ENCODE data around the gene NANS.

NANS gene

DNA sequence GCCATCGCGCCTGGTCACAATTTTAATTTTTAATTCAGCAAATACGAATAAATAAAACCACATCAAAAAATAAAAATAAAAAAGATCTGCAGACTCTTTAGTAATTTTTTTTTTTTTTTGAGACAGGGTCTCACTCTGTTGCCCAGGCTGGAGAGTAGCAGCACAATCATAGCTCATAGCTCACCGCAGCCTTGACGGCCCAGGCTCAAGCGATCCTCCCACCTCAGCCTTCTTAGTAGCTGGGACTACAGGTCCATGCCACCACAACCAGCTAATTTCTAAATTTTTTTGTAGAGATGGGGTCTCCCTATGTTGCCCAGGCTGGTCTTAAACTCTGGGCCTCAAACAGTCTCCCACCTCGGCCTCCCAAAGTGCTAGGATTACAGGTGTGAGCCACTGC, 14.2 kb downstream of the NANS start:
- H3K4ac ChIP-seq (ENCODE audit: low read length): no peak overlapping the region
- H3K36me3 ChIP-seq (replicated peaks in 1 of 2; ENCODE audit: control insufficient read depth in 2 of 2, insufficient read depth in 2 of 2, low read length in 2 of 2): peaks cover 3 to 4% of the 10 kb centered on the region in 2 donors
- H2BK5ac ChIP-seq (ENCODE audit: low read length): no peak overlapping the region
- H3K27me3 ChIP-seq (ENCODE audit: control insufficient read depth in 3 of 3, insufficient read depth in 3 of 3, low read depth in 1 of 3, low read length in 3 of 3): no peaks in the 10 kb centered on the region
- no peak overlapping the region for H3K23ac ChIP-seq (ENCODE audit: low read depth, low read length, poor library complexity)
- DNase-seq (ENCODE audit: low spot score): no peak
- no peak overlapping the region for H2BK120ac ChIP-seq (ENCODE audit: low read depth, low read length)
- H3K4me2 ChIP-seq (ENCODE audit: insufficient read depth, low read length, poor library complexity, severe bottlenecking): no peak overlapping the region
- H3K4me1 ChIP-seq (ENCODE audit: control insufficient read depth in 2 of 2, insufficient read depth in 1 of 2, low read depth in 1 of 2, low read length in 2 of 2): peaks cover 0 to 1% of the 10 kb centered on the region in 2 donors
- H3K4me3 ChIP-seq (ENCODE audit: low read length in 2 of 2): no peak overlapping the region
- H3K27ac ChIP-seq (replicated peaks; ENCODE audit: low read length): no peak overlapping the region
- H2AK5ac ChIP-seq (ENCODE audit: low read depth, low read length): no peak overlapping the region
- no peak overlapping the region for H2AFZ ChIP-seq (ENCODE audit: low read length)
- no peak overlapping the region for H4K91ac ChIP-seq (ENCODE audit: low read depth, low read length, poor library complexity)
- no peak overlapping the region for H3K14ac ChIP-seq (ENCODE audit: low read length)
- no peaks in the 10 kb centered on the region for H3K9me3 ChIP-seq (replicated peaks in 1 of 2; ENCODE audit: control insufficient read depth in 2 of 2, insufficient read depth in 1 of 2, low read depth in 1 of 2, low read length in 2 of 2)
- no peak overlapping the region for H3K18ac ChIP-seq (ENCODE audit: low read length)
- H4K8ac ChIP-seq (ENCODE audit: low read depth, low read length): no peak overlapping the region
- no peak overlapping the region for H3K9ac ChIP-seq (ENCODE audit: low read depth, low read length, poor library complexity)
- H2BK12ac ChIP-seq (ENCODE audit: low read length): no peak overlapping the region
- H2BK15ac ChIP-seq (ENCODE audit: low read length): no peak overlapping the region
- peaks cover 1% of the 10 kb centered on the region for H3K79me1 ChIP-seq (ENCODE audit: low read depth, low read length)
- WGBS, 2 donors (ENCODE audit: extremely low coverage in 2 of 2, insufficient read length in 2 of 2, insufficient replicate concordance in 1 of 2): 100% methylated on average over 1 of the region's 7 CpGs; no CpG with 5 or more reads in 1 of the 2 donors

DNA sequence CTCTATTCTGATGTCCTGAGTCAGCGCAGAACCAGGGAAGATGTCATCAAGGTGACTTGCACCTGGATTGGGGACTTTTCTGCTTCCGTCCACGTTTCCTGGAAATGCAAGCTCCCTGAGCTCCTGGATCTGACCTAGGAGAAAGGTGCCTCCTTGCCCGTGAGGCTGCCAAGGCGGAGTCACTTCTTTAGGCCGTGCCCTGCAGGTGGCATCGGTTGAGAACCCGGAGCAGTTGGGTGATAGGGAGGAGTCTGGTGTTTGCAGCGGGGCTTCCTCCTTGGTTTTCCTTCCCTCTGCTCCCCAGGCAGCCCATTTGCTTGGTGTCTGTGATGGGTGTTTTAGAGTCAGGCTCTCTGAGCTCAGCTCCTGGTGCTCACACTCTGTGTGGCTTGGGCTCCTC, 15.2 kb downstream of the NANS start:
- peaks cover 0 to 1% of the 10 kb centered on the region in 2 donors for H3K4me1 ChIP-seq (ENCODE audit: control insufficient read depth in 2 of 2, insufficient read depth in 1 of 2, low read depth in 1 of 2, low read length in 2 of 2)
- no peak overlapping the region for H3K9ac ChIP-seq (ENCODE audit: low read depth, low read length, poor library complexity)
- H2BK12ac ChIP-seq (ENCODE audit: low read length): no peak overlapping the region
- no peak overlapping the region for H3K18ac ChIP-seq (ENCODE audit: low read length)
- H3K79me1 ChIP-seq (ENCODE audit: low read depth, low read length): peaks cover 1% of the 10 kb centered on the region
- no peaks in the 10 kb centered on the region for H3K9me3 ChIP-seq (replicated peaks in 1 of 2; ENCODE audit: control insufficient read depth in 2 of 2, insufficient read depth in 1 of 2, low read depth in 1 of 2, low read length in 2 of 2)
- no peak overlapping the region for H3K4ac ChIP-seq (ENCODE audit: low read length)
- H3K36me3 ChIP-seq (replicated peaks in 1 of 2; ENCODE audit: control insufficient read depth in 2 of 2, insufficient read depth in 2 of 2, low read length in 2 of 2): no peaks in the 10 kb centered on the region
- no peak overlapping the region for H4K91ac ChIP-seq (ENCODE audit: low read depth, low read length, poor library complexity)
- no CpG with 5 or more reads among the region's 9 CpGs for WGBS, 2 donors (ENCODE audit: extremely low coverage in 2 of 2, insufficient read length in 2 of 2, insufficient replicate concordance in 1 of 2)
- no peak overlapping the region for H3K4me2 ChIP-seq (ENCODE audit: insufficient read depth, low read length, poor library complexity, severe bottlenecking)
- H2AK5ac ChIP-seq (ENCODE audit: low read depth, low read length): peak overlapping the region; percentile 5
- H4K8ac ChIP-seq (ENCODE audit: low read depth, low read length): no peak overlapping the region
- H3K23ac ChIP-seq (ENCODE audit: low read depth, low read length, poor library complexity): no peak overlapping the region
- H3K27ac ChIP-seq (replicated peaks; ENCODE audit: low read length): no peak overlapping the region
- no peak for DNase-seq (ENCODE audit: low spot score)
- no peak overlapping the region for H2AFZ ChIP-seq (ENCODE audit: low read length)
- H3K27me3 ChIP-seq (ENCODE audit: control insufficient read depth in 3 of 3, insufficient read depth in 3 of 3, low read depth in 1 of 3, low read length in 3 of 3): no peaks in the 10 kb centered on the region
- H3K4me3 ChIP-seq (ENCODE audit: low read length in 2 of 2): no peak overlapping the region
- H3K14ac ChIP-seq (ENCODE audit: low read length): no peak overlapping the region
- no peak overlapping the region for H2BK15ac ChIP-seq (ENCODE audit: low read length)
- no peak overlapping the region for H2BK5ac ChIP-seq (ENCODE audit: low read length)
- no peak overlapping the region for H2BK120ac ChIP-seq (ENCODE audit: low read depth, low read length)

- WGBS, 2 donors (ENCODE audit: extremely low coverage in 2 of 2, insufficient read length in 2 of 2, insufficient replicate concordance in 1 of 2): no CpG with 5 or more reads among the region's 13 CpGs
These were observed 17.8 kb downstream of the NANS start for GRCh38 chr9:98074115-98074990.

GRCh38 chr9:98075332-98075805, 18.8 kb downstream of the NANS start:
- H3K4me3 ChIP-seq (ENCODE audit: low read length in 2 of 2): no peak overlapping the region
- H3K4ac ChIP-seq (ENCODE audit: low read length): no peak overlapping the region
- no peak overlapping the region for H2BK12ac ChIP-seq (ENCODE audit: low read length)
- H2AK5ac ChIP-seq (ENCODE audit: low read depth, low read length): no peak overlapping the region
- H4K91ac ChIP-seq (ENCODE audit: low read depth, low read length, poor library complexity): no peak overlapping the region
- H3K9ac ChIP-seq (ENCODE audit: low read depth, low read length, poor library complexity): no peak overlapping the region
- H2BK15ac ChIP-seq (ENCODE audit: low read length): no peak overlapping the region
- no peaks in the 10 kb centered on the region for H3K27me3 ChIP-seq (ENCODE audit: control insufficient read depth in 3 of 3, insufficient read depth in 3 of 3, low read depth in 1 of 3, low read length in 3 of 3)
- 75% methylated on average over 1 of the region's 6 CpGs; no CpG with 5 or more reads in 1 of the 2 donors for WGBS, 2 donors (ENCODE audit: extremely low coverage in 2 of 2, insufficient read length in 2 of 2, insufficient replicate concordance in 1 of 2)
- no peak overlapping the region for H3K14ac ChIP-seq (ENCODE audit: low read length)
- no peak overlapping the region for H3K27ac ChIP-seq (replicated peaks; ENCODE audit: low read length)
- no peak overlapping the region for H4K8ac ChIP-seq (ENCODE audit: low read depth, low read length)
- peaks cover 0 to 10% of the 10 kb centered on the region in 2 donors for H3K36me3 ChIP-seq (replicated peaks in 1 of 2; ENCODE audit: control insufficient read depth in 2 of 2, insufficient read depth in 2 of 2, low read length in 2 of 2)
- no peak overlapping the region for H3K18ac ChIP-seq (ENCODE audit: low read length)
- peaks cover 0 to 1% of the 10 kb centered on the region in 2 donors for H3K4me1 ChIP-seq (ENCODE audit: control insufficient read depth in 2 of 2, insufficient read depth in 1 of 2, low read depth in 1 of 2, low read length in 2 of 2)
- H3K4me2 ChIP-seq (ENCODE audit: insufficient read depth, low read length, poor library complexity, severe bottlenecking): no peak overlapping the region
- no peak overlapping the region for H3K23ac ChIP-seq (ENCODE audit: low read depth, low read length, poor library complexity)
- no peaks in the 10 kb centered on the region for H3K9me3 ChIP-seq (replicated peaks in 1 of 2; ENCODE audit: control insufficient read depth in 2 of 2, insufficient read depth in 1 of 2, low read depth in 1 of 2, low read length in 2 of 2)
- no peak overlapping the region for H2AFZ ChIP-seq (ENCODE audit: low read length)
- no peak overlapping the region for H2BK5ac ChIP-seq (ENCODE audit: low read length)
- H3K79me1 ChIP-seq (ENCODE audit: low read depth, low read length): no peaks in the 10 kb centered on the region
- H2BK120ac ChIP-seq (ENCODE audit: low read depth, low read length): no peak overlapping the region
- DNase-seq (ENCODE audit: low spot score): no peak

More at GRCh38 chr9:98074115-98074990, 17.8 kb downstream of the NANS start:
- no peak overlapping the region for H2BK12ac ChIP-seq (ENCODE audit: low read length)
- H4K91ac ChIP-seq (ENCODE audit: low read depth, low read length, poor library complexity): no peak overlapping the region
- H2AFZ ChIP-seq (ENCODE audit: low read length): peak overlapping the region; percentile 89
- H3K4ac ChIP-seq (ENCODE audit: low read length): no peak overlapping the region
- H3K14ac ChIP-seq (ENCODE audit: low read length): no peak overlapping the region
- no peak overlapping the region for H3K4me3 ChIP-seq (ENCODE audit: low read length in 2 of 2)
- H3K27me3 ChIP-seq (ENCODE audit: control insufficient read depth in 3 of 3, insufficient read depth in 3 of 3, low read depth in 1 of 3, low read length in 3 of 3): no peaks in the 10 kb centered on the region
- H3K79me1 ChIP-seq (ENCODE audit: low read depth, low read length): peaks cover 1% of the 10 kb centered on the region
- H2AK5ac ChIP-seq (ENCODE audit: low read depth, low read length): no peak overlapping the region
- peak overlapping the region; percentile 72 for H3K18ac ChIP-seq (ENCODE audit: low read length)
- H3K23ac ChIP-seq (ENCODE audit: low read depth, low read length, poor library complexity): no peak overlapping the region
- no peak overlapping the region for H2BK5ac ChIP-seq (ENCODE audit: low read length)
- DNase-seq (ENCODE audit: low spot score): peak; percentile 67
- peaks cover 0 to 10% of the 10 kb centered on the region in 2 donors for H3K36me3 ChIP-seq (replicated peaks in 1 of 2; ENCODE audit: control insufficient read depth in 2 of 2, insufficient read depth in 2 of 2, low read length in 2 of 2)
- H3K27ac ChIP-seq (replicated peaks; ENCODE audit: low read length): no peak overlapping the region
- H2BK120ac ChIP-seq (ENCODE audit: low read depth, low read length): no peak overlapping the region
- no peak overlapping the region for H2BK15ac ChIP-seq (ENCODE audit: low read length)
- no peaks in the 10 kb centered on the region for H3K9me3 ChIP-seq (replicated peaks in 1 of 2; ENCODE audit: control insufficient read depth in 2 of 2, insufficient read depth in 1 of 2, low read depth in 1 of 2, low read length in 2 of 2)
- no peak overlapping the region for H3K9ac ChIP-seq (ENCODE audit: low read depth, low read length, poor library complexity)
- peaks cover 0 to 1% of the 10 kb centered on the region in 2 donors for H3K4me1 ChIP-seq (ENCODE audit: control insufficient read depth in 2 of 2, insufficient read depth in 1 of 2, low read depth in 1 of 2, low read length in 2 of 2)
- no peak overlapping the region for H3K4me2 ChIP-seq (ENCODE audit: insufficient read depth, low read length, poor library complexity, severe bottlenecking)
- no peak overlapping the region for H4K8ac ChIP-seq (ENCODE audit: low read depth, low read length)
